ENCODE results near the gene CAMTA2.
A peak's percentile ranks its signal among the peaks of the same experiment; 100 is the strongest.
"Not testable (repeated sequence)": the region's sequence is repeated elsewhere in the genome, so short reads cannot be mapped to it uniquely, and the experiment has no call there.

Gene CAMTA2

GRCh38 chr17:4933646-4934045 lies 53.8 kb downstream of the CAMTA2 start:
- DNase-seq (ENCODE audit: low spot score): no peak
- TF ChIP-seq CTCF (IDR thresholded peaks at IDR 0.05; ENCODE audit: extremely low read depth, missing control alignments): no peak

- no peak for DNase-seq (ENCODE audit: low spot score)
- TF ChIP-seq CTCF (IDR thresholded peaks at IDR 0.05; ENCODE audit: extremely low read depth, missing control alignments): no peak
These were observed 54.7 kb downstream of the CAMTA2 start for GRCh38 chr17:4932756-4933155.

GRCh38 chr17:4931963-4932362 lies 55.5 kb downstream of the CAMTA2 start, which contains the start of gene GP1BA:
Gene GP1BA, plus strand, starts transcription at chr17:4932277. Its CDS starts 328 bp downstream, at chr17:4932605.
- no peak for TF ChIP-seq CTCF (IDR thresholded peaks at IDR 0.05; ENCODE audit: extremely low read depth, missing control alignments)
- peak; percentile 53 for DNase-seq (ENCODE audit: low spot score)

GRCh38 chr17:4928881-4929280 lies 58.6 kb downstream of the CAMTA2 start:
- TF ChIP-seq CTCF (IDR thresholded peaks at IDR 0.05; ENCODE audit: extremely low read depth, missing control alignments): no peak
- no peak for DNase-seq (ENCODE audit: low spot score)

GRCh38 chr17:4926577-4927335 lies 60.7 kb downstream of the CAMTA2 start:
- not testable (repeated sequence) for DNase-seq (ENCODE audit: low spot score)

- TF ChIP-seq CTCF (IDR thresholded peaks at IDR 0.05; ENCODE audit: extremely low read depth, missing control alignments): no peak
- no peak for DNase-seq (ENCODE audit: low spot score)
These were observed 66.2 kb downstream of the CAMTA2 start for GRCh38 chr17:4921320-4921719.

GRCh38 chr17:4920351-4921048 lies 67.0 kb downstream of the CAMTA2 start:
- TF ChIP-seq CTCF (IDR thresholded peaks at IDR 0.05; ENCODE audit: extremely low read depth, missing control alignments): no peak
- DNase-seq (ENCODE audit: low spot score): no peak

Measured in GM20000 (cell line).